Measurements from ENCODE around the gene SYNDIG1L.

GRCh38 chr14:74392616-74393570 lies 33.1 kb downstream of the SYNDIG1L start:
- TF ChIP-seq SIN3A (IDR thresholded peaks at IDR 0.05; ENCODE audit: low read depth) (no peak), CTCF (IDR thresholded peaks at IDR 0.05 in 2 of 3, conservative IDR thresholded peaks at IDR 0.05 in 1 of 3; ENCODE audit: borderline replicate concordance in 1 of 3, insufficient read depth in 1 of 3, low read depth in 2 of 3, low read length in 2 of 3) (no peak), YY1 (IDR thresholded peaks at IDR 0.05; ENCODE audit: extremely low read depth, insufficient replicate concordance, low read depth, low read length) (no peak)
